Skin of body (tissue), 2 donors: Measurements from ENCODE around the gene PCDHB12. TPM values are rescaled to one million over a fixed set of nuclear protein-coding genes. Genes with fewer than 3 reads are reported as not detected.

Source experiments
- DNase-seq: peaks from one replicate; lab custom pipeline; 2025; lab: John Stamatoyannopoulos, UW
- total RNA-seq: library from RNA; depleted of rRNA; stranded (reverse); fragments of >200 nt; gene quantifications from one replicate; pipeline ENCODE4 v1.2.3, GENCODE V29; 2014

The PCDHB12 gene
- total RNA-seq, 1 donor from 2014 or later: 2.2 TPM

- no peak for DNase-seq
Measured at GRCh38 chr5:141260458-141261237, 52.1 kb downstream of the PCDHB12 start.

- DNase-seq: no peak
Measured at GRCh38 chr5:141261238-141261546, 52.7 kb downstream of the PCDHB12 start.

Other genes starting within 250 kb of the PCDHB12 start
- 3.0 TPM for gene PCDHAC2, start 242.2 kb upstream of the PCDHB12 start, total RNA-seq
- gene PCDHB1, start 157.3 kb upstream of the PCDHB12 start, total RNA-seq: not detected
- gene PCDHB2, start 114.1 kb upstream of the PCDHB12 start, total RNA-seq: 3.1 TPM
- 2.7 TPM for gene PCDHB3, start 108.2 kb upstream of the PCDHB12 start, total RNA-seq
- gene PCDHB4, start 86.9 kb upstream of the PCDHB12 start, total RNA-seq: 1.6 TPM
- 2.7 TPM for gene PCDHB5, start 73.5 kb upstream of the PCDHB12 start, total RNA-seq
- gene PCDHB6, start 58.7 kb upstream of the PCDHB12 start, total RNA-seq: 0.39 TPM
- gene PCDHB7, start 36.1 kb upstream of the PCDHB12 start, total RNA-seq: 1.1 TPM
- 0.49 TPM for gene PCDHB8, start 30.9 kb upstream of the PCDHB12 start, total RNA-seq
- 2.5 TPM for gene PCDHB16, start 26.3 kb upstream of the PCDHB12 start, total RNA-seq
- 0.89 TPM for gene PCDHB9, start 21.6 kb upstream of the PCDHB12 start, total RNA-seq
- gene PCDHB10, start 16.4 kb upstream of the PCDHB12 start, total RNA-seq: 1.8 TPM
- 3.5 TPM for gene PCDHB11, start 9.1 kb upstream of the PCDHB12 start, total RNA-seq
- 2.9 TPM for gene PCDHB13, start 5.2 kb downstream of the PCDHB12 start, total RNA-seq
- gene PCDHB14, start 14.6 kb downstream of the PCDHB12 start, total RNA-seq: 3.8 TPM
- 3.6 TPM for gene PCDHB15, start 36.7 kb downstream of the PCDHB12 start, total RNA-seq
- 1.4 TPM for gene SLC25A2, start 95.3 kb downstream of the PCDHB12 start, total RNA-seq
- 88.8 TPM for gene TAF7, start 112.1 kb downstream of the PCDHB12 start, total RNA-seq
- gene PCDHGA1, start 121.8 kb downstream of the PCDHB12 start, total RNA-seq: 0.39 TPM
- 3.6 TPM for gene PCDHGA2, start 130.0 kb downstream of the PCDHB12 start, total RNA-seq
- 1.6 TPM for gene PCDHGA3, start 135.1 kb downstream of the PCDHB12 start, total RNA-seq
- gene PCDHGB1, start 141.4 kb downstream of the PCDHB12 start, total RNA-seq: 2.6 TPM
- 2.9 TPM for gene PCDHGA4, start 146.3 kb downstream of the PCDHB12 start, total RNA-seq
- gene PCDHGB2, start 151.3 kb downstream of the PCDHB12 start, total RNA-seq: 3.3 TPM
- 3.6 TPM for gene PCDHGA5, start 155.4 kb downstream of the PCDHB12 start, total RNA-seq
- 4.3 TPM for gene PCDHGB3, start 161.5 kb downstream of the PCDHB12 start, total RNA-seq
- 3.6 TPM for gene PCDHGA6, start 165.2 kb downstream of the PCDHB12 start, total RNA-seq
- 3.5 TPM for gene PCDHGA7, start 174.0 kb downstream of the PCDHB12 start, total RNA-seq
- 6.1 TPM for gene PCDHGB4, start 179.0 kb downstream of the PCDHB12 start, total RNA-seq
- 3.3 TPM for gene PCDHGA8, start 183.9 kb downstream of the PCDHB12 start, total RNA-seq
- gene PCDHGB5, start 189.2 kb downstream of the PCDHB12 start, total RNA-seq: 8.0 TPM
- gene PCDHGA9, start 194.1 kb downstream of the PCDHB12 start, total RNA-seq: 4.2 TPM
- 5.6 TPM for gene PCDHGB6, start 199.3 kb downstream of the PCDHB12 start, total RNA-seq
- gene PCDHGA10, start 204.3 kb downstream of the PCDHB12 start, total RNA-seq: 4.9 TPM
- gene PCDHGB7, start 209.0 kb downstream of the PCDHB12 start, total RNA-seq: 7.6 TPM
- gene PCDHGA11, start 212.3 kb downstream of the PCDHB12 start, total RNA-seq: 6.1 TPM
- 3.9 TPM for gene PCDHGA12, start 221.8 kb downstream of the PCDHB12 start, total RNA-seq